PFSK-1 (cell line): ENCODE results near the gene FAM107A.

Source experiments
- FOXP2 ChIP-seq: optimal IDR thresholded peaks from 2 replicates; pipeline ENCODE3; 2011; ENCODE audit warnings: borderline replicate concordance, control low read depth, inconsistent platforms; ENCODE audit not compliant: insufficient read depth; ENCODE audit errors: extremely low read length, extremely low read depth
- POLR2AphosphoS5 ChIP-seq: IDR thresholded peaks from 2 replicates; pipeline ENCODE4 v1.6.1; 2012; ENCODE audit warnings: low read depth, mild to moderate bottlenecking, control low read depth, low read length, moderate library complexity
- REST ChIP-seq, 2 experiments: IDR thresholded peaks; 2 replicates each; pipeline versions ENCODE4 v1.6.1 to v1.8.0; 2011 to 2012; ENCODE audit warnings: low read depth in 2 of 2, low read length in 2 of 2, control low read depth in 1 of 2, inconsistent platforms in 1 of 2, mild to moderate bottlenecking in 1 of 2, moderate library complexity in 1 of 2; ENCODE audit not compliant: insufficient read depth in 1 of 2
- SIN3A ChIP-seq: IDR thresholded peaks from 2 replicates; pipeline ENCODE4 v1.6.1; 2012; ENCODE audit warnings: mild to moderate bottlenecking, low read length, moderate library complexity, borderline replicate concordance; ENCODE audit not compliant: insufficient read depth
- TAF1 ChIP-seq: IDR thresholded peaks from 2 replicates; pipeline ENCODE4 v1.6.1; 2012; ENCODE audit warnings: low read length, control low read depth, borderline replicate concordance; ENCODE audit not compliant: insufficient read depth

DNA sequence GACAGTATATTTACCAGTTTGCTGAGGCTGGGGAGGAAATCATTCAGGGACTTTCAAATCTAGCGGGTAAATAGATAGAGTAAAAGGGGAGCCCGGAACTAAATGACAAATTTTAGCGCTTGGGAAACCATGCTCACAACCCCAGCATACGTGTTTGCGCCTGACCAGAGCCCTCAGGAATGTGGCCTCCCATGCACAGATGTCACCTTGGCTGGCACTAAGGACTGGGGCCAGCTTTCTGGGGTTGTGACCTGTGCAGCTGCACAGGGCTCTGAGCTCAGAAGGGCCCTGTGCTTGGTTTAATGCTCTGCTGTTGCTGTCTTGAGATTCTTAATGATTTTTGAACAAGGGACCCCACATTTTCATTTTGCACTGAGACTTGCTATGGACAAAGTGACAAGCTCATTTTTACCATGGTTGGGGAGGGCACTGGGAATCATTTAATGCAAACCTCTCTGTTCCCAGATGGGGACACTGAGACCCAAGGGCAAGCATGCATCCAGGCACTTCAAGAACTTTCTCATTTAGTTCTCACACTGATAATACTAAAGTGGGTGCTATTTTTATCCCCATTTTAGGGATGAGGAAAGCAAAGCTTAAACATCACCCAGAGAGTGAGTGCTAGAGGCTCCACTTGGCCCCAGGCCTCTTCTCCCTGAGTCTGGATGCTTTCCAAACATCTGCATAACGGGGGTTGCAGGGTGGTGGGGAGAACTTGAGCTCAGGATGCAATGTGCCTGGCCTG lies 44.1 kb upstream of the FAM107A start:
- TF ChIP-seq REST (IDR thresholded peaks at IDR 0.05; ENCODE audit: insufficient read depth in 1 of 2, low read depth in 2 of 2, low read length in 2 of 2), result no peak
- TF ChIP-seq POLR2AphosphoS5, result no peak
- TF ChIP-seq TAF1, result no peak
- no peak for TF ChIP-seq SIN3A
- TF ChIP-seq FOXP2, result no peak
